ENCODE data around the gene NXPE2.
"Not testable (repeated sequence)": the region's sequence is repeated elsewhere in the genome, so short reads cannot be mapped to it uniquely, and the experiment has no call there.

DNA sequence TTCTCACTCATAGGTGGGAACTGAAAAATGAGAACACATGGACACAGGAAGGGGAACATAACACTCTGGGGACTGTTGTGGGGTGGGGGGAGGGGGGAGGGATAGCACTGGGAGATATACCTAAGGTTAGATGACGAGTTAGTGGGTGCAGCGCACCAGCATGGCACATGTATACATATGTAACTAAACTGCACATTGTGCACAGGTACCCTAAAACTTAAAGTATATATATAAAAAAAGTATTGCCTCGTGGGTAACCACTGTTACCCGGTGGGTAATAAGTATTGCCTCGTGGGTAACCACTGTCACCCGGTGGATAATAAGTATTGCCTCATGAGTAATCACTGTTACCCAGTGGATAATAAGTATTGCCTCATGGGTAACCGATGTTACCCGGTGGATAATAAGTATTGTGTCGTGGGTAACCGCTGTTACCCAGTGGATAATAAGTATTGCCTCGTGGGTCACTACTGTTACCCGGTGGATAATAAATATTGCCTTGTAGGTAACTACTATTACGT, 46.8 kb upstream of the NXPE2 start:
- not testable (repeated sequence) for TF ChIP-seq CTCF, POLR2A (IDR thresholded peaks at IDR 0.05)

All from esophagus squamous epithelium (tissue), 4 donors.